NCI-H446 (cell line): ENCODE data around the gene CTAGE1.

Experiments
- DNase-seq, 2 experiments: peaks; one replicate each; lab custom pipeline; 2025; lab: John Stamatoyannopoulos, UW

The CTAGE1 gene

DNA sequence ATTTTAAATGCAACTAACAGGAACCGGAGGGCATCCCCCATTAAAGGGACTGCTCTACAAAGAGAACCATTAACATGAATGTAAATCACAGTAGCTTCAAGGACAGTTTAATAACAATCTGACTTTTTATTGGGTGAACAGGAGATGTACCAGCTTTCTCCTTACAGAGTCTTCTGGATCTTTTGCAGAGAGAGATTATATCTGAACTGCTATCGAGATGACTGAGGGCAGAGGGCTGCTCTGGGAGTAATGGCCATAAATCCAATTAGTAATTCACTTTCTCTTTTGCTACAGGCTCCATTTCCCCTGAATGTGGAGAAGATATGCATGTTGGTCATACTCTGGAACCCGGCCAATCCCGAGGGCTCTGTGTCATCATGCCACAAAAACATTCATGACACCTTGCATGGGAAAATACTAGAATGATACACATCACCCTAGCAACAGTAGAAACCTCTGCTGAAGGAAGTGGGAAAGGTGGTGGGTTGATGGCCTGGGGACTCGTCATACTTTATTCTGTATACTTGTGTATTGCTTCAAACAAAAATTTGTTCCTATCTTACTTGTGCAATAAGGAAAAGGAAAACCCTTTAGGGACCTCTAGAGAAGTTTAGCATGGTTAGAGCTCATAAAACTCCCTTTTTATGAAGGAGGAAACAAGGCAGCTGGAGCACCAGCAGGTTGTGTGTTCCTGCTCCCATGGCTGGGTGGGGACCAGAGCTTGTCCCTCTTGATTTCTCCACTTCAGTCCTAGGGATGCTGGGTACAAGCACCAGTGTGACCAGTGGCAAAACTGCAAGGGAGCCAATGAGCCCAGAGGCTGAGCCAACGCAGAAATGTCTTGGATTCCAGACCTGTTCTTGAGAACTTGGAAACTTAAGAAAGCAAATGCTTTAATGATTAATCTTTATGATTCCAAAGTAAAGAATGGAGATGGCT lies 26.0 kb downstream of the CTAGE1 start:
- DNase-seq: no peak

DNA sequence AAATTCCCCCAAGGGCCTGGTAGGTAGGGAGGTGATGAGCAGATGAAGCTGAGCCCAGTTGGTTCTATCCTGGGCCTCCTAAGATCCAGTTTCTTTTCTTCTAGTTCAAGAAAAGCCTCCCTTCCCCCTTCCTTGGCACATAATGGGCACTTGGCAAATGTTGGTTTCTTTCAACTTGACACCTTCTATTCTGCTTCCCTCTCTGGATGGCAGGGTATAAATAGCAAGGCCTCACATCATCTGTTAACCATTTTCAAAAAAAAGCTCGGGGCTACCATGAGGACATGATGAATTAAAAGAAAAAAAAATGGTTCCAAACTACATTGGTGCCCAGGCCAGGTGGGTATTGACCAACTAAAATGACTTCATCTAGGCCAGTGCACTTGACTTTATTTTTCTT lies 29.9 kb downstream of the CTAGE1 start:
- DNase-seq: no peak

DNA sequence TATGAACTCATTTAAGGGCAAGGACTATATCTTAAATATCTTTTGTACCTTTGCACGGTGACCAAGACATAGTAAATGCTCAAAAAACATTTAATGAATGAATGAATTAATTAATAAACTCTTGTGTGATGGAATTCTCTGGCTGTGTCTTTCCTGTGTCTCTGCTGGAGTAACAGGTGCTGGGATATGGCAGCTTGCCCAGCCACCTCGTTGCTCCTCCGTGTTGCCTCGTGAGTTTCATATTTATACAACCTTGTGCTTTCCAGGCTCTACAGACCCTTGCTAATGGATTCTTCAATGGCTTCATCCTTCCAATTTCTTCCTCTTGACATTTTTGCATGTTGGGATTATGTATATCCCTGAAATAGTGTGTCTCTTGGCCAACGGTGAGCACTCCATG lies 30.4 kb downstream of the CTAGE1 start:
- no peak for DNase-seq

DNA sequence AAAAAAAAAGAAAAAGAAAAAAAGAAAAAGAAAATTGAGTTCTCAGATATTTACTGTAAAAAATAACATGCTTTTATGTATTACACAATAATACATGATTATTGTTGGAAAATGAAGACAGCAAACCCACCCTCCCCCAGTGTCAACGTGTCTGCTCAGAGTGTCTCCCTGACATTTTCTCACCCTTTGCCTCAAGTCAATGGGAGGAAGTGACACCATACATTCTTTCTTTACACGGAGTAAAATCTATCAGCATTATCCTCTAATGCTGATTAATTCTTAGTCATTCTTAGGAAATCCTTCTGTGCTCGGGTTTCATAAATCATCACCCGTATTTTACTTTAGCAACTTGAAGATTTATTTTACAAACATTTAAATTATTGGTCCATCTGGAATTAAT lies 32.0 kb downstream of the CTAGE1 start:
- DNase-seq: no peak

DNA sequence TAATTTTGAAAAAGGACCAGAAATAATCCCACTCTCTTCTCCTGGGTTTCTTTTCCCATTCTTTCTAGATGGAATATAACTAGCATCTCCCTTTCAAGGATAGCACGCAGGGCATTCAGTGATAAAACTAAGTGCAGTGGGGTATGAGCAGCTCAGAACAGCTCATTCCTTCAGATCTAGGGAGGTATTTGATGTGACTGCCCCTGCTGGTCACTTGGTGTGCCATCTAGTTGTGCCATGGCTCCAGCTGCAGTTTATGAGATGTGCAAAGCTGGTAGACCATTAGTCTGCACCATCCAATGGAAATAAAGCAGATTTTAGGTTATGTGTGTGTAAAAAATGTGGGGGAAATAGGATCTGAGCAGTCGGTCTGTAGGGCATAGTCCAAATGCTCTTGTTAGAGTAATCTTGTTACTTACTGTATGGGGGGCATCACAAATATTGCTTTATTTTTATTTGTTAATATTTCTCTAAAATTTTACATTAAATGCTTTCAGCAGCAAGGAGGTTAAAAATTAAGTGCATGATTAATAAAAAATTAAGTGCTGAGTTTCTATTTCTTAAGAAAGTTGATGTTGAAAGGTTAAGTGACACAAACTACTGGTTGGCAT lies 38.9 kb downstream of the CTAGE1 start:
- no peak for DNase-seq

DNA sequence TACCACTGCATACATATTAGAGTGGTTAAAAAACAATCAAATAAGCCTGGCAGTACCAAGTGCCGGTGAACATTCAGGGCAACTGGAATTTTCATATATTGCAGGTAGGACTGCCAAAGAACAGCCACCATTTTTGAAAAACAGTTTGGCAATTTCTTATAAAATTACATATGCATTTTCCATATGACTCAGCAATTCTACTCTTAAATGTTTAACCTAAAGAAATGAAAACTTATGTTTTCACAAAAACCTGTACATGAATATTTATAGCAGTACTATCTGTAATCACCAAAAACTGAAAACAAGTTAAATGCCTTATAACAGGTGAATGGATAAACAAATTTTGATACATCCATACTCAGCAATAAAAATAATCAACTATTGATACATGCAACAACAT lies 39.9 kb downstream of the CTAGE1 start:
- DNase-seq: no peak

DNA sequence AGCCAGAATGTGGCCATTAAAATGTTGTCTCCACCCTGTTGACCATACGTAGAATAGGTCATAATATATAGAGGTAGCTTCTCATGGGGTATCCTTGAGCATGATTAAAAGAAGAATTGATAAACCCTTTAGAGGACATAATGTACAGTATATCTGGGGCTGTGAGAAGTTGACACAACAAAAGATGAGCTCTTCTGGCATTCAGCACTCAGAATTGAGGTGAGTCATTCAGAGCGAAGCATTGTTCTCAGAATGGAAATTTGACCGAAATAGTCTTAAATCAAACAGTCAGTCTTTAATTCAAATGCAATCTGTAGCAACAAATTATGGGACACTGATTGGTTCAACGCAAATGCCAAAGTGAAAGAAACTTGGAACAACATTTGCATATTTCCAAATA lies 47.3 kb downstream of the CTAGE1 start:
- no peak for DNase-seq

DNA sequence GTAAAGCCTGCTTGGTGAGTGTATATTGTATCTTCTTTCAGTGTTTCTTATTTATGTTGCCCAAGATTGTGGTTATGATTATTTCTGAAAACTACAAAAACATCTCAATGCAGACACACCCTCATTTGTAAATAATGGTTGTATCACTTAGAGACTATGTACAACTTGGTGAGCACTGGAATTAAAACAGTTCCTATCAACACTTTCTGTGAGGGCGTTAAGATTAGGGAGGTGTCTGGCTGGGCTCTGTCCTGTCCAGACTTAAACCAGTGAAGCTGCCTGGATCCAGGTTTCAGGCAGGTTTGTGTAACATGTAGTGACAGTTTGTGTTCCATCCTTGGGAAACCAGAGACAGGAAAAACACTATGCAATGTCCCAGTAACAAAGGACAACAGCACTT lies 49.7 kb downstream of the CTAGE1 start:
- DNase-seq: no peak

DNA sequence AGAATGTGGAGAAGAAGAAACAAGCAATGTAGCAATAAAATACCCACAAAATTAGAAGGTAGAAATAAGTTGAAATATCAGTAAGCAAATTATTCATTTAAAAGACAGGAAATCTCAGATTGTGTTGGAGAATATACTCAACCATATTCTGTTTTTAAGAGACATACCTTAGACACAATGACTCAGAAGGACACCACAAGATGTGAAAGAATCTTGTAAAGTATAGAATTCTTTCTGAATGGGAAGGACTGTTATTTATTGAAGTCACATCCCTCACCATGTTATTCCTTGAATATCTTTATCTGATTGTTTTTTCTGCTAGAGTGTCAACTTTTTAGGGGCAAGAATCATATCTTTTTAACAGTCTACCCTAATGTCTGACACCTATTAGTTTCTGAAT lies 50.4 kb downstream of the CTAGE1 start:
- DNase-seq: no peak

DNA sequence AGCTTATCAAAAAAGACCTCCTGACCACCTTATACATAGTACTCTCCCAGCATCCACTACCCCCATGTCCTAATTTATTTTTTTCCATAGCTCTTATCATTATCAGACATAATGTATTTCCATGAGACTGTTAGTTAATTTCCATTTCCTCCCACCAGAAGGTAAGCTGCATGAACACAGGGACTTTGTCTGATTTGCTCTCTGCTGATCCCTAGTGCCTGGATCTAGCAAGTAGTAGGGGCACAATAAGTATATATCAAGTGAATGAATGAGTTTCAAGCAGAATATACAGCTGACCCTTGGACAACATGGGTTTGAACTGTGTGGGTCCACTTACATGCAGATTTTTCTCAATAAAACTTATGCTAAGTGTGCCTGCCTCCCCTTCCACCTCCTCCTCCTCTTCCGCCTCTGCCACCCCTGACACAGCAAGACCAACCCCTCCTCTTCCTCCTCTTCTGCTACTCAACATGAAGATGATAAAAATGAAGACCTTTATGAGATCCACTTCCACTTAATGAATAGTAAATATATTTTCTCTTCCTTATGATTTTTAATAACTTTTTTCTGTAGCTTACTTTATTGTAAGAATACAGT lies 53.8 kb downstream of the CTAGE1 start:
- no peak for DNase-seq
